DOHH2 (cell line): ENCODE measurements around the gene PANK3.

Source experiments
- H3F3A ChIP-seq: fragments of 200-600 bp; sonication (generic), shearing (Covaris generic); 2 replicates; pipeline ENCODE4 v1.6.0; 2016; ENCODE audit warnings: antibody characterized with exemption, mild to moderate bottlenecking; ENCODE audit not compliant: control insufficient read depth, insufficient read depth
- H3K27ac ChIP-seq: fragments of 200-600 bp; sonication (generic); 2 replicates; pipeline ENCODE4 v1.5.1; 2014; ENCODE audit warnings: low read depth, mild to moderate bottlenecking, low read length, moderate library complexity
- H3K27me3 ChIP-seq: fragments of 200-600 bp; sonication (generic); 2 replicates; pipeline ENCODE4 v1.6.1; 2014; ENCODE audit warnings: mild to moderate bottlenecking, low read length, mixed read lengths; ENCODE audit not compliant: control insufficient read depth
- H3K36me3 ChIP-seq: fragments of 200-600 bp; sonication (generic); 2 replicates; pipeline ENCODE4 v1.6.1; 2014; ENCODE audit warnings: mild to moderate bottlenecking, low read length, moderate library complexity, mixed read lengths; ENCODE audit not compliant: control insufficient read depth
- H3K4me1 ChIP-seq: fragments of 200-600 bp; sonication (generic); 2 replicates; pipeline ENCODE4 v1.6.1; 2014; ENCODE audit warnings: mild to moderate bottlenecking, low read length, mixed read lengths; ENCODE audit not compliant: control insufficient read depth
- H3K4me2 ChIP-seq: fragments of 200-600 bp; sonication (generic); 2 replicates; pipeline ENCODE4 v1.6.0; 2014; ENCODE audit warnings: mild to moderate bottlenecking, low read length, moderate library complexity
- H3K4me3 ChIP-seq: fragments of 200-600 bp; sonication (generic); 2 replicates; pipeline ENCODE4 v1.5.1; 2014; ENCODE audit warnings: mild to moderate bottlenecking, low read length, mixed read lengths
- H3K79me2 ChIP-seq: fragments of 200-600 bp; sonication (generic); 2 replicates; pipeline ENCODE4 v1.6.1; 2014; ENCODE audit warnings: mild to moderate bottlenecking, low read length, mixed read lengths; ENCODE audit not compliant: control insufficient read depth
- H3K9me2 ChIP-seq: fragments of 200-600 bp; sonication (generic); replicated peaks from 2 replicates; pipeline ENCODE4 v1.6.1; 2014; ENCODE audit warnings: mild to moderate bottlenecking, low read length, mixed read lengths; ENCODE audit not compliant: control insufficient read depth
- H3K9me3 ChIP-seq: fragments of 200-600 bp; sonication (generic); 2 replicates; pipeline ENCODE4 v1.6.1; 2014; ENCODE audit warnings: antibody characterized with exemption, low read length, mixed read lengths; ENCODE audit not compliant: control insufficient read depth, insufficient read depth
- H4K20me1 ChIP-seq: fragments of 200-600 bp; sonication (generic); 2 replicates; pipeline ENCODE4 v1.6.0; 2014; ENCODE audit warnings: low read depth, mild to moderate bottlenecking, antibody characterized with exemption, low read length, moderate library complexity; ENCODE audit not compliant: control insufficient read depth, insufficient read depth
- CTCF ChIP-seq: fragments of 200-600 bp; sonication (generic); IDR thresholded peaks from one replicate; pipeline ENCODE4 v1.5.1; 2014; ENCODE audit warnings: antibody characterized with exemption, mild to moderate bottlenecking, low read depth, low read length; ENCODE audit not compliant: poor library complexity, severe bottlenecking
- EZH2phosphoT487 ChIP-seq: fragments of 200-600 bp; sonication (generic); IDR thresholded peaks from 2 replicates; pipeline ENCODE4 v1.6.1; 2017; ENCODE audit warnings: borderline replicate concordance, mild to moderate bottlenecking, antibody characterized with exemption, low read length, moderate library complexity, mixed read lengths

PANK3 gene

DNA sequence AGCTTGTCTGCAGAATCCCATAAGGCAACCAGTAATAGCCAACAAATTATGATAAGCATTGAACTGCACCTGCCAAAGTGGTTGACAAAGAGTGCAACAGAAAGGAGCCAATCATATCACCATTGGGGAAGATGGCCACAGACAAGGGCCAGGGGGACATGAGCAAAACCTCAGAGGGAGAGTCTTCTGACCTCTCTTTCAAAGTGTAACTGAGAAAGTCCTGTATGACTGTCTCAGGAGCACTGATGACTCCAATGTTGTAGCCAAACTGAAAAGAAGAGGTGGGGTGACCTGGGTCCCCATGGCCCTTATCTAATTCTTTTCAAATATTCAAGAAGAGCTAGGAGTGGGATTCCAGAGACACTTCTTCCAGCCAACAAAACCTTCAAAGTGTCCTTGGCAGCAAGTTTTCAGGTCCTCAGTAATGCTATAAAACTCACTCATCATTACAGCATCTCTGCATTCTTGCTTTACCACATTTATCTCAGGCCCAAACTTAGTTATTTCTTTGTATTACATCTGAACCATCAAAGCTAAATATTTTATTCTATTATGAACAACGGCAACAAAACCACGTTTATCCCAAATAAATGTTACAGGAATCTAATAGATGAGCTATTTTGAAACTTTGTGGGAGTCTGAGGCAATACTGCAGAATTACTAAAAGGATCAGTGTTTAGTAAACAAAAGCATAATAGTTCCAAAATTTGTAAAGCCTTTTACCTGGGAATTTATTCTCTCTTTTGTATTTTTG is 25.6 kb downstream of the PANK3 start:
- peaks cover 5% of the 10 kb centered on the region for H3K79me2 ChIP-seq
- no peaks in the 10 kb centered on the region; the same call in 1 of the 2 replicates for H3F3A ChIP-seq
- H3K4me3 ChIP-seq, result no peak overlapping the region
- no peak overlapping the region for H3K4me2 ChIP-seq
- H3K36me3 ChIP-seq, result peaks cover 88% of the 10 kb centered on the region
- no peak overlapping the region for H3K27ac ChIP-seq
- no peaks in the 10 kb centered on the region for H3K9me2 ChIP-seq
- TF ChIP-seq CTCF (no peak), EZH2phosphoT487 (no peak)
- no peaks in the 10 kb centered on the region; the same call in 1 of the 2 replicates for H4K20me1 ChIP-seq
- H3K9me3 ChIP-seq, result no peaks in the 10 kb centered on the region
- H3K27me3 ChIP-seq, result no peaks in the 10 kb centered on the region
- no peaks in the 10 kb centered on the region for H3K4me1 ChIP-seq

DNA sequence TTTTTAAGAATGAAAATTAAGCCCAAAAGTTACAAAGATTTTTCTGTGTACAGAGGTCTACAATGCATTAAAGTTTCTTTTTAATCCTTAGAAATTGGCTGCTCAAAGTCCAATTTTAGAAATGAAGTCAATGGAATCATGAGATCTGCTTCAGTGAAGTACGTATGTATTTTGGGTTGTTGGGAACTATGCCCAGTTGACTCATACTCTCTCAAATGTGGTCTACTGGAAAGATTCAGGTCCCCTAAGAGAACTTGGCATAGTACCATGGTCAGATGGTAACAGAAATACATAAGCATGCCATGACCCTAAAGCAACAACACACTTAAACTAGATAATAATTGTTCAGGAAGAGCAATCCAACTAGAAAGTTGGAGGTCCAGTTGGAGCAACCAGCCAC is 27.0 kb downstream of the PANK3 start:
- Histone ChIP-seq H3K4me3 (no peak overlapping the region), H3K27ac (no peak overlapping the region), H3K4me1 (no peaks in the 10 kb centered on the region), H4K20me1 (no peaks in the 10 kb centered on the region; the same call in 1 of the 2 replicates), H3K79me2 (peaks cover 5% of the 10 kb centered on the region), H3K36me3 (peaks cover 75% of the 10 kb centered on the region), H3K9me2 (no peaks in the 10 kb centered on the region), H3K27me3 (no peaks in the 10 kb centered on the region), H3K4me2 (no peak overlapping the region), H3K9me3 (no peaks in the 10 kb centered on the region), H3F3A (no peaks in the 10 kb centered on the region; the same call in 1 of the 2 replicates)
- TF ChIP-seq EZH2phosphoT487 (no peak), CTCF (no peak)

DNA sequence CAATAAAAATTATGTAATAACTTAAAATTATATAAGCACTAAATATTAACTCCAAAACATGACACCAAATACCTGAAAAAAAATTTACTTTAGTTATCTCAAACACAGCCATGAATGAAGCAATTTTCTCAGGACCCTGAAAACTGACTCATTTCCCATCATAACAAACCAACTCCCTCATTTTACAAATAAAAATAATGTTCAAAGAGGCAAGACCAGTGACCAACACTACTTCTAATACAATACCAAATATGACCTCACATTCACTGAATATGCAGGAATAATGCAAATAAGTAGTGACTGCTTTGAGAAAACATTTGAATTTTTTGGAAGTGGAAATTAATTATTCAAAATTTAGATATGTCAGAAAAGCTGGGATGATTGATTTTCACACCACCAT is 28.5 kb downstream of the PANK3 start:
- no peak overlapping the region for H3K4me3 ChIP-seq
- H3K9me3 ChIP-seq, result no peaks in the 10 kb centered on the region
- no peaks in the 10 kb centered on the region for H3K9me2 ChIP-seq
- no peaks in the 10 kb centered on the region; the same call in 1 of the 2 replicates for H4K20me1 ChIP-seq
- no peaks in the 10 kb centered on the region for H3K27me3 ChIP-seq
- H3F3A ChIP-seq, result peaks cover 4% of the 10 kb centered on the region; the same call in 1 of the 2 replicates
- no peaks in the 10 kb centered on the region for H3K4me1 ChIP-seq
- H3K79me2 ChIP-seq, result peaks cover 5% of the 10 kb centered on the region
- H3K27ac ChIP-seq, result no peak overlapping the region
- TF ChIP-seq EZH2phosphoT487 (no peak), CTCF (no peak)
- H3K36me3 ChIP-seq, result peaks cover 60% of the 10 kb centered on the region
- no peak overlapping the region for H3K4me2 ChIP-seq
